CD14-positive monocyte (primary cell): Measurements from ENCODE around the gene USP24. TPM values are rescaled to one million over a fixed set of nuclear protein-coding genes. Genes with fewer than 3 reads are reported as not detected.

ENCODE experiments used
- DNase-seq, 3 donors: peaks; one replicate each; pipeline ENCODE4 v3.0.0-alpha.2; 2011 to 2022
- H2AFZ ChIP-seq: 2 replicates; pipeline ENCODE4 v1.6.0; 2012; ENCODE audit warnings: mild to moderate bottlenecking, low read depth, low read length, inconsistent platforms; ENCODE audit not compliant: insufficient read depth, poor library complexity, severe bottlenecking
- H3K27ac ChIP-seq, 2 donors: 1 replicate in 1 of 2; 2 replicates in 1 of 2; pipeline ENCODE4 v1.5.1; 2012 to 2013; ENCODE audit warnings: low read length in 2 of 2, control low read depth in 1 of 2, inconsistent platforms in 1 of 2, low read depth in 1 of 2, mild to moderate bottlenecking in 1 of 2
- H3K27me3 ChIP-seq, 2 donors: one replicate each; pipeline versions ENCODE4 v1.6.0 to v1.6.1; 2011 to 2013; ENCODE audit warnings: low read length in 2 of 2; ENCODE audit not compliant: control insufficient read depth in 2 of 2, insufficient read depth in 2 of 2
- H3K36me3 ChIP-seq, 2 donors: replicated peaks in 1 of 2; 1 replicate in 1 of 2; 2 replicates in 1 of 2; pipeline versions ENCODE4 v1.5.1 to v1.6.1; 2012 to 2013; ENCODE audit warnings: low read length in 2 of 2, control low read depth in 1 of 2, inconsistent platforms in 1 of 2, mild to moderate bottlenecking in 1 of 2; ENCODE audit not compliant: insufficient read depth in 2 of 2, control insufficient read depth in 1 of 2
- H3K4me1 ChIP-seq, 2 donors: 1 replicate in 1 of 2; 2 replicates in 1 of 2; pipeline versions ENCODE4 v1.5.1 to v1.6.1; 2012 to 2013; ENCODE audit warnings: low read length in 2 of 2, control low read depth in 1 of 2, inconsistent platforms in 1 of 2, mild to moderate bottlenecking in 1 of 2, moderate library complexity in 1 of 2; ENCODE audit not compliant: insufficient read depth in 2 of 2, control insufficient read depth in 1 of 2
- H3K4me2 ChIP-seq: replicated peaks from 2 replicates; pipeline ENCODE3; 2012; ENCODE audit warnings: low read length, moderate library complexity, mild to moderate bottlenecking; ENCODE audit not compliant: poor library complexity, severe bottlenecking; ENCODE audit errors: extremely low read depth
- H3K4me3 ChIP-seq, 3 experiments: fragments of 200-600 bp in 1 of 3; sonication (generic) in 1 of 3; replicated peaks in 1 of 3; 1 replicate in 2 of 3; 2 replicates in 1 of 3; pipeline ENCODE4 v1.5.1; 2011 to 2013; ENCODE audit warnings: low read length in 3 of 3, mild to moderate bottlenecking in 3 of 3, control low read depth in 2 of 3, low read depth in 2 of 3, inconsistent platforms in 1 of 3, moderate library complexity in 1 of 3
- H3K79me2 ChIP-seq: 2 replicates; pipeline ENCODE4 v1.6.0; 2012; ENCODE audit warnings: mild to moderate bottlenecking, control low read depth, inconsistent platforms, low read length, moderate library complexity; ENCODE audit not compliant: insufficient read depth
- H3K9ac ChIP-seq: 2 replicates; pipeline ENCODE4 v1.6.0; 2017; ENCODE audit warnings: low read length, mild to moderate bottlenecking; ENCODE audit not compliant: insufficient read depth, poor library complexity, severe bottlenecking
- H3K9me3 ChIP-seq, 2 donors: replicated peaks in 1 of 2; 1 replicate in 1 of 2; 2 replicates in 1 of 2; pipeline versions ENCODE4 v1.5.1 to v1.6.1; 2012 to 2013; ENCODE audit warnings: low read length in 2 of 2, control low read depth in 1 of 2; ENCODE audit not compliant: control insufficient read depth in 1 of 2, insufficient read depth in 1 of 2
- H4K20me1 ChIP-seq: 2 replicates; pipeline ENCODE4 v1.6.0; 2012; ENCODE audit warnings: mild to moderate bottlenecking, low read length, control low read depth, moderate library complexity; ENCODE audit not compliant: insufficient read depth
- H3K27ac Mint-ChIP-seq, 7 donors: one replicate each; pipeline ENCODE4 v1.8.0; 2020; ENCODE audit warnings: mild to moderate bottlenecking in 7 of 7, mixed read lengths in 7 of 7, moderate library complexity in 6 of 7, inconsistent platforms in 2 of 7
- H3K27me3 Mint-ChIP-seq, 3 donors: one replicate each; pipeline ENCODE4 v1.8.0; 2021 to 2022; ENCODE audit warnings: low read depth in 3 of 3, mild to moderate bottlenecking in 3 of 3, mixed read lengths in 3 of 3, moderate library complexity in 3 of 3, inconsistent platforms in 1 of 3
- H3K36me3 Mint-ChIP-seq, 2 donors: one replicate each; pipeline ENCODE4 v1.8.0; 2020; ENCODE audit warnings: mixed read lengths in 2 of 2, inconsistent platforms in 1 of 2, mild to moderate bottlenecking in 1 of 2
- H3K4me1 Mint-ChIP-seq: one replicate; pipeline ENCODE4 v1.8.0; 2020; ENCODE audit warnings: mild to moderate bottlenecking, mixed read lengths
- H3K4me3 Mint-ChIP-seq, 2 donors: one replicate each; pipeline ENCODE4 v1.8.0; 2020; ENCODE audit warnings: mild to moderate bottlenecking in 2 of 2, mixed read lengths in 2 of 2, moderate library complexity in 1 of 2
- H3K9me3 Mint-ChIP-seq, 7 donors: one replicate each; pipeline ENCODE4 v1.8.0; 2020 to 2022; ENCODE audit warnings: mixed read lengths in 7 of 7, mild to moderate bottlenecking in 6 of 7, moderate library complexity in 6 of 7, inconsistent platforms in 2 of 7
- WGBS: methylation state at CpG from one replicate; pipeline ENCODE4 v1.1.5; 2013; ENCODE audit warnings: missing lambda C conversion rate; ENCODE audit not compliant: insufficient coverage; 5-methylcytosine and 5-hydroxymethylcytosine counted together
- intact Hi-C, 2 donors: fragments of 100-400 bp; cut with micrococcal nuclease; formaldehyde crosslinking; loops; one replicate each; pipeline versions ENCODE4 v1.15.0 to v1.15.1; 2023
- polyA plus RNA-seq, 3 donors: library from polyadenylated mRNA; depleted of rRNA in 1 of 3; unstranded in 2 of 3; stranded (reverse) in 1 of 3; fragments of 300-500 nt in 2 of 3; fragments of >200 nt in 1 of 3; fragmentation: Illumina TruSeq in 2 of 3; gene quantifications; 1 replicate in 2 of 3; 2 replicates in 1 of 3; pipeline ENCODE4 v1.2.3, GENCODE V29; 2012 to 2021
- TF ChIP-seq, protein P1 (sequence below): fragments of 200-600 bp; IDR thresholded peaks from one replicate; pipeline ENCODE4 v1.8.0; 2022; ENCODE audit warnings: antibody characterized with exemption, mild to moderate bottlenecking

USP24 gene
- polyA plus RNA-seq, 3 donors, result 1.1 to 14.2 (median 2.1) TPM

DNA sequence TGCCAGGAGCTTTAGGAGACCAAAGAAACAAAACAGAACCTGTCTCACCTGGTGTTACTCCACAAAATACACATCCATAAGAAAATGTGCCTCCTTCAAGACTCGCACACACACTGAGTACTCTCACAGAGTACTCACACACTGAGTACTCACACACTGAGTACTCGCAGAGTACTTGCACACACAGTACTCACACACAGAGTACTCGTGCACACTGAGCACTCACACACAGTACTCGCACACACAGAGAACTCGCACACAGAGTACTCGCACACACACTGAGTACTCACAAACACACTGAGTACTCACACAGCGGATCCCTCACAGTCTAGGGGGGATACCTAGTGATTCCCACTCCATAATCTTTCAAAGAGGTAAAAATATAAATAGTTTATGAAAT, 135.5 kb downstream of the USP24 start:
- intact Hi-C loops, result no loop called here
- H3K36me3 ChIP-seq, result peaks cover 99 to 100% of the 10 kb centered on the region in 2 donors
- 100% methylated on average over 4 of the region's 7 CpGs for whole genome bisulfite sequencing
- no peaks in the 10 kb centered on the region for H4K20me1 ChIP-seq
- no peak overlapping the region for H2AFZ ChIP-seq
- TF ChIP-seq, protein P1, sequence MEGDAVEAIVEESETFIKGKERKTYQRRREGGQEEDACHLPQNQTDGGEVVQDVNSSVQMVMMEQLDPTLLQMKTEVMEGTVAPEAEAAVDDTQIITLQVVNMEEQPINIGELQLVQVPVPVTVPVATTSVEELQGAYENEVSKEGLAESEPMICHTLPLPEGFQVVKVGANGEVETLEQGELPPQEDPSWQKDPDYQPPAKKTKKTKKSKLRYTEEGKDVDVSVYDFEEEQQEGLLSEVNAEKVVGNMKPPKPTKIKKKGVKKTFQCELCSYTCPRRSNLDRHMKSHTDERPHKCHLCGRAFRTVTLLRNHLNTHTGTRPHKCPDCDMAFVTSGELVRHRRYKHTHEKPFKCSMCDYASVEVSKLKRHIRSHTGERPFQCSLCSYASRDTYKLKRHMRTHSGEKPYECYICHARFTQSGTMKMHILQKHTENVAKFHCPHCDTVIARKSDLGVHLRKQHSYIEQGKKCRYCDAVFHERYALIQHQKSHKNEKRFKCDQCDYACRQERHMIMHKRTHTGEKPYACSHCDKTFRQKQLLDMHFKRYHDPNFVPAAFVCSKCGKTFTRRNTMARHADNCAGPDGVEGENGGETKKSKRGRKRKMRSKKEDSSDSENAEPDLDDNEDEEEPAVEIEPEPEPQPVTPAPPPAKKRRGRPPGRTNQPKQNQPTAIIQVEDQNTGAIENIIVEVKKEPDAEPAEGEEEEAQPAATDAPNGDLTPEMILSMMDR, result no peak
- H3K4me2 ChIP-seq, result no peak overlapping the region
- no peak overlapping the region for H3K27ac ChIP-seq
- H3K4me3 Mint-ChIP-seq, result no peak overlapping the region
- no peak overlapping the region for H3K9ac ChIP-seq
- H3K27me3 ChIP-seq, result no peaks in the 10 kb centered on the region
- H3K9me3 Mint-ChIP-seq, result no peaks in the 10 kb centered on the region
- no peaks in the 10 kb centered on the region for H3K79me2 ChIP-seq
- H3K36me3 Mint-ChIP-seq, result peaks cover 93 to 99% of the 10 kb centered on the region in 2 donors
- DNase-seq, result no peak
- no peaks in the 10 kb centered on the region for H3K4me1 Mint-ChIP-seq
- H3K27ac Mint-ChIP-seq, result no peak overlapping the region
- H3K4me1 ChIP-seq, result no peaks in the 10 kb centered on the region
- H3K9me3 ChIP-seq, result no peaks in the 10 kb centered on the region
- H3K4me3 ChIP-seq, result no peak overlapping the region
- no peaks in the 10 kb centered on the region for H3K27me3 Mint-ChIP-seq

DNA sequence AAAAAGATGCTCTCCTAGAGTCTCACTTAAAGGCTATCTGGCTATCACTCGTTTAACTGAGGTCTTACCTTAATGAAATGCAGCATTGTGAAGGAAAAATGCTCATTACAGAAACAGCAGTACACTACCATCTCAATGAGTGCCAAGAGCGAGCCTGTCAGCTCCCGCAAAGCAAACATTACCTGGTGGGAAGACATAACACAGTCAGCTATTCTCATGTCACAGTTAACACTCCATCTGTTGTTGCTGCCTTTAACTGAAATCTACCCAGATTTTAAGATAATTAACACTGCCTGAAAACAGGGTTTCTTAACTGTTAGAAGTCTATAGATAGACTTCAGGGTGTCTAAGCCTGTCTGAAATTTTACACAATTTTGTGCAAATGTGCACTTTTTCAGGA, 136.7 kb downstream of the USP24 start:
- no peaks in the 10 kb centered on the region for H3K4me1 Mint-ChIP-seq
- H3K9ac ChIP-seq, result no peak overlapping the region
- WGBS, result 100% methylated on average over 1 of the region's 3 CpGs
- no peak overlapping the region for H3K27ac Mint-ChIP-seq
- H3K4me2 ChIP-seq, result no peak overlapping the region
- H3K27me3 ChIP-seq, result no peaks in the 10 kb centered on the region
- no peak overlapping the region for H3K27ac ChIP-seq
- intact Hi-C loops, result no loop called here
- no peaks in the 10 kb centered on the region for H4K20me1 ChIP-seq
- TF ChIP-seq, protein P1, result no peak
- peaks cover 99% of the 10 kb centered on the region in 2 donors for H3K36me3 ChIP-seq
- DNase-seq, result no peak
- H3K9me3 Mint-ChIP-seq, result no peaks in the 10 kb centered on the region
- H3K9me3 ChIP-seq, result no peaks in the 10 kb centered on the region
- H3K79me2 ChIP-seq, result no peaks in the 10 kb centered on the region
- no peaks in the 10 kb centered on the region for H3K4me1 ChIP-seq
- peaks cover 89 to 99% of the 10 kb centered on the region in 2 donors for H3K36me3 Mint-ChIP-seq
- no peak overlapping the region for H3K4me3 ChIP-seq
- no peak overlapping the region for H3K4me3 Mint-ChIP-seq
- no peak overlapping the region for H2AFZ ChIP-seq
- no peaks in the 10 kb centered on the region for H3K27me3 Mint-ChIP-seq
